K562 (cell line): ENCODE data around the gene EXOSC6. TPM values are rescaled to one million over a fixed set of nuclear protein-coding genes. Genes with fewer than 3 reads are reported as not detected.

Experiments
- ATAC-seq: fragments of 200-7000 bp; cut with Tn5 transposase; 3 replicates; pipeline ENCODE4 v1.9.1; 2020; ENCODE audit warnings: moderate library complexity
- BruUV-seq: library from RNA; stranded (reverse); fragments of 400-500 nt; replicated peaks from 2 replicates; lab custom pipeline; 2021; lab: Mats Ljungman, UMichigan
- CTCF ChIA-PET: fragments of 300-600 bp; formaldehyde crosslinking; extraction: SDS; loops from one replicate; lab custom pipeline; 2021; ENCODE audit warnings: low intra/inter-chr PET ratio; lab: Yijun Ruan, JAX
- POLR2A ChIA-PET: fragments of 300-600, 350-650 bp; sonication (Branson Sonifier 250); formaldehyde crosslinking; extraction: SDS; loops from one replicate; lab custom pipeline; 2021; ENCODE audit warnings: antibody characterized with exemption, inconsistent platforms; lab: Yijun Ruan, JAX
- DNase-seq, 4 experiments: peaks; one replicate each; pipeline versions ENCODE4 v3.0.0 to v3.0.0-alpha.2; 2011 to 2018; ENCODE audit warnings: low spot score in 3 of 4, mixed read lengths in 3 of 4; ENCODE audit errors: extremely low read depth in 1 of 4
- FAIRE-seq: peaks from 2 replicates; lab custom pipeline; 2011; peaks lifted over from hg19 to GRCh38; lab: Jason Lieb, UNC
- H2AFZ ChIP-seq: 2 replicates; pipeline ENCODE4 v1.6.0; 2011; ENCODE audit warnings: low read depth, low read length, control low read depth, inconsistent platforms
- H3K27ac ChIP-seq: fragments of 200-600 bp; 3 replicates; pipeline ENCODE4 v1.8.0; 2011; ENCODE audit warnings: low read depth, mild to moderate bottlenecking, control low read depth, inconsistent platforms, low read length, moderate library complexity, mixed read lengths; ENCODE audit errors: extremely low read depth
- H3K27me3 ChIP-seq, 2 experiments: fragments of 300-600 bp in 1 of 2; 2 replicates in 1 of 2; 3 replicates in 1 of 2; pipeline versions ENCODE4 v1.6.0 to v1.8.0; 2011; ENCODE audit warnings: inconsistent platforms in 2 of 2, low read length in 2 of 2, mild to moderate bottlenecking in 1 of 2, mixed read lengths in 1 of 2, moderate library complexity in 1 of 2; ENCODE audit not compliant: control insufficient read depth in 2 of 2, insufficient read depth in 2 of 2
- H3K36me3 ChIP-seq: fragments of 300-600 bp; 3 replicates; pipeline ENCODE4 v1.8.0; 2011; ENCODE audit warnings: mild to moderate bottlenecking, low read length, inconsistent platforms; ENCODE audit not compliant: control insufficient read depth, insufficient read depth
- H3K4me1 ChIP-seq, 2 experiments: fragments of 200-600 bp in 1 of 2; replicated peaks in 1 of 2; 2 replicates in 1 of 2; 3 replicates in 1 of 2; pipeline versions ENCODE4 v1.5.1 to v1.8.0; 2011; ENCODE audit warnings: inconsistent platforms in 2 of 2, low read length in 2 of 2, mild to moderate bottlenecking in 1 of 2, mixed read lengths in 1 of 2, moderate library complexity in 1 of 2; ENCODE audit not compliant: control insufficient read depth in 2 of 2, insufficient read depth in 2 of 2
- H3K4me2 ChIP-seq: 2 replicates; pipeline ENCODE4 v1.6.1; 2011; ENCODE audit warnings: low read length, control low read depth, inconsistent platforms, mixed read lengths; ENCODE audit not compliant: insufficient read depth
- H3K4me3 ChIP-seq: fragments of 200-600 bp; sonication (generic), shearing (Covaris generic); 2 replicates; pipeline ENCODE4 v1.5.1; 2016; ENCODE audit warnings: control low read depth, inconsistent platforms
- H3K79me2 ChIP-seq: fragments of 200-600 bp; 3 replicates; pipeline ENCODE4 v1.8.0; 2011; ENCODE audit warnings: low read length, inconsistent platforms; ENCODE audit not compliant: control insufficient read depth, insufficient read depth
- H3K9ac ChIP-seq, 2 experiments: 2 replicates each; pipeline versions ENCODE4 v1.6.0 to v1.6.1; 2011; ENCODE audit warnings: low read depth in 2 of 2, low read length in 2 of 2, control low read depth in 1 of 2, inconsistent platforms in 1 of 2, mild to moderate bottlenecking in 1 of 2, mixed read lengths in 1 of 2; ENCODE audit not compliant: insufficient read depth in 1 of 2
- H3K9me1 ChIP-seq: one replicate; pipeline ENCODE4 v1.6.0; 2011; ENCODE audit warnings: inconsistent platforms, mild to moderate bottlenecking, low read length, moderate library complexity; ENCODE audit not compliant: control insufficient read depth, insufficient read depth
- H3K9me3 ChIP-seq: replicated peaks from 2 replicates; pipeline ENCODE4 v1.5.1; 2011; ENCODE audit warnings: low read depth, low read length, inconsistent platforms; ENCODE audit not compliant: control insufficient read depth, insufficient read depth
- H4K20me1 ChIP-seq: replicated peaks from 2 replicates; pipeline ENCODE4 v1.6.1; 2011; ENCODE audit warnings: low read length, inconsistent platforms, mixed read lengths; ENCODE audit not compliant: control insufficient read depth, insufficient read depth
- CHD4 ChIP-seq: fragments of 200-600 bp; sonication (generic); IDR thresholded peaks from 3 replicates; pipeline ENCODE4 v1.6.1; 2012; ENCODE audit warnings: low read depth, mild to moderate bottlenecking, mixed read lengths, low read length, inconsistent platforms; ENCODE audit not compliant: insufficient read depth, insufficient replicate concordance, poor library complexity, severe bottlenecking
- DIDO1 ChIP-seq: fragments of 450-650 bp; IDR thresholded peaks from 2 replicates; pipeline ENCODE4 v1.6.1; 2016; ENCODE audit warnings: low read depth, missing biosample characterization, missing genetic modification characterization
- FOXA3 ChIP-seq, 2 experiments: fragments of 450-650 bp in 1 of 2; sonication (generic) in 1 of 2; formaldehyde crosslinking; IDR thresholded peaks in 1 of 2; conservative IDR thresholded peaks in 1 of 2; 2 replicates each; pipeline versions ENCODE4 v1.4.0 to v1.8.0; 2020 to 2022; ENCODE audit warnings: mild to moderate bottlenecking in 2 of 2, missing genetic modification reagents in 1 of 2
- HNRNPH1 ChIP-seq: fragments of 200-400 bp; formaldehyde crosslinking; optimal IDR thresholded peaks from 2 replicates; pipeline ENCODE3; 2017; ENCODE audit warnings: low read depth, mild to moderate bottlenecking, low read length, moderate library complexity
- NUFIP1 ChIP-seq: fragments of 450-650 bp; IDR thresholded peaks from 2 replicates; pipeline ENCODE4 v1.6.1; 2018; ENCODE audit not compliant: partially characterized antibody
- PURB ChIP-seq: sonication (generic); formaldehyde crosslinking; IDR thresholded peaks from 2 replicates; pipeline ENCODE4 v1.9.0; 2021; ENCODE audit warnings: low read depth, mild to moderate bottlenecking, missing genetic modification reagents
- SMARCE1 ChIP-seq: fragments of 450-650 bp; IDR thresholded peaks from 2 replicates; pipeline ENCODE4 v1.7.1; 2016; ENCODE audit warnings: mild to moderate bottlenecking
- SRSF9 ChIP-seq: fragments of 200-400 bp; formaldehyde crosslinking; IDR thresholded peaks from 2 replicates; pipeline ENCODE4 v1.6.1; 2017; ENCODE audit warnings: low read depth, low read length, borderline replicate concordance
- TAF9B ChIP-seq: fragments of 450-650 bp; IDR thresholded peaks from 2 replicates; pipeline ENCODE4 v1.6.1; 2018; ENCODE audit warnings: mild to moderate bottlenecking; ENCODE audit not compliant: partially characterized antibody
- TRIM24 ChIP-seq, 2 experiments: fragments of 450-650 bp; IDR thresholded peaks; 2 replicates each; pipeline ENCODE4 v1.6.1; 2016
- TRIM28 ChIP-seq: fragments of 450-650 bp; IDR thresholded peaks from 2 replicates; pipeline ENCODE4 v1.6.1; 2017
- ZC3H11A ChIP-seq: IDR thresholded peaks from 2 replicates; pipeline ENCODE4 v1.6.1; 2012; ENCODE audit warnings: low read depth, low read length, improper control_type of control experiment
- ZNF76 ChIP-seq: fragments of 250-450 bp; sonication (Bioruptor Pico); IDR thresholded peaks from 2 replicates; pipeline ENCODE4 v1.4.0; 2020; ENCODE audit warnings: mild to moderate bottlenecking, moderate library complexity, borderline replicate concordance
- ZSCAN32 ChIP-seq: fragments of 450-650 bp; formaldehyde crosslinking; IDR thresholded peaks from 2 replicates; pipeline ENCODE4 v1.4.0; 2020; ENCODE audit warnings: mild to moderate bottlenecking, moderate library complexity
- WGBS: fragments of 100-300 bp; shearing (Covaris generic); methylation state at CpG from one replicate; pipeline ENCODE4 v1.1.6; 2016; ENCODE audit warnings: low coverage, mixed read lengths; ENCODE audit not compliant: insufficient coverage; ENCODE audit errors: missing lambda C conversion rate; 5-methylcytosine and 5-hydroxymethylcytosine counted together
- in situ Hi-C: fragments of 300-500 bp; cut with MboI; formaldehyde crosslinking; loops from 4 replicates; pipeline ENCODE4 v1.15.0; 2018; ENCODE audit warnings: inconsistent platforms, mixed read lengths
- intact Hi-C: fragments of 100-400 bp; cut with micrococcal nuclease; formaldehyde crosslinking; loops from 2 replicates; pipeline ENCODE4 v1.14.2; 2022
- polyA plus RNA-seq, 8 experiments: library from polyadenylated mRNA; depleted of rRNA in 4 of 8; stranded (reverse) in 5 of 8; unstranded in 3 of 8; fragments of >200 nt; fragmentation: Nextera tagmentation in 2 of 8; fragmentation: Illumina TruSeq in 1 of 8; extraction: Ambion mirVana in 2 of 8; extraction: Trizol in 1 of 8; gene quantifications; 2 replicates each; pipeline versions ENCODE4 v1.2.1 to v1.2.3, GENCODE V29; 2011 to 2014; ENCODE audit warnings: inconsistent platforms in 1 of 8, missing spikeins in 1 of 8
- total RNA-seq, 7 experiments: library from RNA; depleted of rRNA in 6 of 7; stranded (reverse); fragments of >200 nt in 6 of 7; fragmentation: Illumina TruSeq in 2 of 7; extraction: Trizol in 2 of 7; gene quantifications; 2 replicates each; pipeline versions ENCODE4 v1.2.1 to v1.2.3, GENCODE V29; 2011 to 2021; ENCODE audit warnings: low replicate concordance in 1 of 7
- TF ChIP-seq, protein P1 (sequence below), 2 experiments: fragments of 450-650 bp; IDR thresholded peaks; 2 replicates each; pipeline ENCODE4 v1.6.1; 2018; ENCODE audit warnings: mild to moderate bottlenecking in 2 of 2, low read depth in 1 of 2; ENCODE audit not compliant: partially characterized antibody in 2 of 2
- TF ChIP-seq, protein P2 (sequence below), 3 experiments: fragments of 200-800 bp in 1 of 3; fragments of 250-450 bp in 1 of 3; fragments of 450-650 bp in 1 of 3; sonication (Bioruptor Pico) in 1 of 3; sonication (Bioruptor generic) in 1 of 3; formaldehyde crosslinking in 1 of 3; IDR thresholded peaks; 2 replicates each; pipeline versions ENCODE4 v1.6.1 to v1.8.0; 2016 to 2022; ENCODE audit warnings: mild to moderate bottlenecking in 2 of 3, missing genetic modification characterization in 2 of 3, missing compliant biosample characterization in 1 of 3, moderate library complexity in 1 of 3

Gene EXOSC6
- total and polyA plus RNA-seq, 9 of the 15 experiments (the other 6 are each of a cell fraction or from before 2014, with no cell fraction given), result 9.2 to 29.0 (median 15.6) TPM

GRCh38 chr16:70301121-70301520 is 49.4 kb upstream of the EXOSC6 start:
- Histone ChIP-seq H3K4me1 (peaks cover 0 to 4% of the 10 kb centered on the region in 2 experiments; a peak in 1 of 5 replicates), H3K9me3 (peaks cover 7% of the 10 kb centered on the region; the same call in 1 of the 2 replicates), H4K20me1 (no peaks in the 10 kb centered on the region), H3K4me2 (no peak overlapping the region), H3K4me3 (no peak overlapping the region), H3K9me1 (no peaks in the 10 kb centered on the region), H3K27ac (no peak overlapping the region), H3K9ac (no peak overlapping the region), H3K27me3 (no peaks in the 10 kb centered on the region), H3K79me2 (peaks cover 36% of the 10 kb centered on the region), H2AFZ (no peak overlapping the region), H3K36me3 (peaks cover 3% of the 10 kb centered on the region; the same call in 1 of the 3 replicates)
- FAIRE-seq (no peak), DNase-seq (no peak), ATAC-seq (no peak)
- no TSS peak for BruUV-seq
- WGBS, result 56% methylated on average over 1 of the region's 1 CpG
- ChIA-PET CTCF (no interaction called here), POLR2A (interaction anchor here (0.6 kb wide), 1 partner anchor 20 kb away, joined by 6 read pairs; no protein-coding TSS in a partner anchor)
- in situ Hi-C loops (no loop called here), intact Hi-C loops (no loop called here)
- peak; percentile 43; the same call in 1 of the 2 replicates for TF ChIP-seq TRIM28
- TF ChIP-seq DIDO1, result no peak
- TF ChIP-seq, protein P1, sequence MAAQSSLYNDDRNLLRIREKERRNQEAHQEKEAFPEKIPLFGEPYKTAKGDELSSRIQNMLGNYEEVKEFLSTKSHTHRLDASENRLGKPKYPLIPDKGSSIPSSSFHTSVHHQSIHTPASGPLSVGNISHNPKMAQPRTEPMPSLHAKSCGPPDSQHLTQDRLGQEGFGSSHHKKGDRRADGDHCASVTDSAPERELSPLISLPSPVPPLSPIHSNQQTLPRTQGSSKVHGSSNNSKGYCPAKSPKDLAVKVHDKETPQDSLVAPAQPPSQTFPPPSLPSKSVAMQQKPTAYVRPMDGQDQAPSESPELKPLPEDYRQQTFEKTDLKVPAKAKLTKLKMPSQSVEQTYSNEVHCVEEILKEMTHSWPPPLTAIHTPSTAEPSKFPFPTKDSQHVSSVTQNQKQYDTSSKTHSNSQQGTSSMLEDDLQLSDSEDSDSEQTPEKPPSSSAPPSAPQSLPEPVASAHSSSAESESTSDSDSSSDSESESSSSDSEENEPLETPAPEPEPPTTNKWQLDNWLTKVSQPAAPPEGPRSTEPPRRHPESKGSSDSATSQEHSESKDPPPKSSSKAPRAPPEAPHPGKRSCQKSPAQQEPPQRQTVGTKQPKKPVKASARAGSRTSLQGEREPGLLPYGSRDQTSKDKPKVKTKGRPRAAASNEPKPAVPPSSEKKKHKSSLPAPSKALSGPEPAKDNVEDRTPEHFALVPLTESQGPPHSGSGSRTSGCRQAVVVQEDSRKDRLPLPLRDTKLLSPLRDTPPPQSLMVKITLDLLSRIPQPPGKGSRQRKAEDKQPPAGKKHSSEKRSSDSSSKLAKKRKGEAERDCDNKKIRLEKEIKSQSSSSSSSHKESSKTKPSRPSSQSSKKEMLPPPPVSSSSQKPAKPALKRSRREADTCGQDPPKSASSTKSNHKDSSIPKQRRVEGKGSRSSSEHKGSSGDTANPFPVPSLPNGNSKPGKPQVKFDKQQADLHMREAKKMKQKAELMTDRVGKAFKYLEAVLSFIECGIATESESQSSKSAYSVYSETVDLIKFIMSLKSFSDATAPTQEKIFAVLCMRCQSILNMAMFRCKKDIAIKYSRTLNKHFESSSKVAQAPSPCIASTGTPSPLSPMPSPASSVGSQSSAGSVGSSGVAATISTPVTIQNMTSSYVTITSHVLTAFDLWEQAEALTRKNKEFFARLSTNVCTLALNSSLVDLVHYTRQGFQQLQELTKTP (IDR thresholded peaks at IDR 0.05; ENCODE audit: low read depth in 1 of 2, partially characterized antibody in 2 of 2), result no peak
- TF ChIP-seq TAF9B, result no peak
- TF ChIP-seq PURB (CRISPR knock-in tag), result no peak
- no peak for TF ChIP-seq ZC3H11A
- no peak for TF ChIP-seq SMARCE1
- TF ChIP-seq ZNF76 (CRISPR knock-in tag), result no peak
- TF ChIP-seq CHD4, result no peak
- TF ChIP-seq HNRNPH1, result no peak
- no peak for TF ChIP-seq FOXA3 (CRISPR knock-in tag; conservative IDR thresholded peaks at IDR 0.05 in 1 of 2, IDR thresholded peaks at IDR 0.05 in 1 of 2)
- TF ChIP-seq ZSCAN32 (CRISPR knock-in tag), result no peak
- 0 out of 4 replicates have a peak, but pooled peaks of 1 of the 2 experiments have one; percentile 24 for TF ChIP-seq TRIM24 (IDR thresholded peaks at IDR 0.05)
- no peak for TF ChIP-seq NUFIP1
- TF ChIP-seq SRSF9, result no peak
- TF ChIP-seq, protein P2, sequence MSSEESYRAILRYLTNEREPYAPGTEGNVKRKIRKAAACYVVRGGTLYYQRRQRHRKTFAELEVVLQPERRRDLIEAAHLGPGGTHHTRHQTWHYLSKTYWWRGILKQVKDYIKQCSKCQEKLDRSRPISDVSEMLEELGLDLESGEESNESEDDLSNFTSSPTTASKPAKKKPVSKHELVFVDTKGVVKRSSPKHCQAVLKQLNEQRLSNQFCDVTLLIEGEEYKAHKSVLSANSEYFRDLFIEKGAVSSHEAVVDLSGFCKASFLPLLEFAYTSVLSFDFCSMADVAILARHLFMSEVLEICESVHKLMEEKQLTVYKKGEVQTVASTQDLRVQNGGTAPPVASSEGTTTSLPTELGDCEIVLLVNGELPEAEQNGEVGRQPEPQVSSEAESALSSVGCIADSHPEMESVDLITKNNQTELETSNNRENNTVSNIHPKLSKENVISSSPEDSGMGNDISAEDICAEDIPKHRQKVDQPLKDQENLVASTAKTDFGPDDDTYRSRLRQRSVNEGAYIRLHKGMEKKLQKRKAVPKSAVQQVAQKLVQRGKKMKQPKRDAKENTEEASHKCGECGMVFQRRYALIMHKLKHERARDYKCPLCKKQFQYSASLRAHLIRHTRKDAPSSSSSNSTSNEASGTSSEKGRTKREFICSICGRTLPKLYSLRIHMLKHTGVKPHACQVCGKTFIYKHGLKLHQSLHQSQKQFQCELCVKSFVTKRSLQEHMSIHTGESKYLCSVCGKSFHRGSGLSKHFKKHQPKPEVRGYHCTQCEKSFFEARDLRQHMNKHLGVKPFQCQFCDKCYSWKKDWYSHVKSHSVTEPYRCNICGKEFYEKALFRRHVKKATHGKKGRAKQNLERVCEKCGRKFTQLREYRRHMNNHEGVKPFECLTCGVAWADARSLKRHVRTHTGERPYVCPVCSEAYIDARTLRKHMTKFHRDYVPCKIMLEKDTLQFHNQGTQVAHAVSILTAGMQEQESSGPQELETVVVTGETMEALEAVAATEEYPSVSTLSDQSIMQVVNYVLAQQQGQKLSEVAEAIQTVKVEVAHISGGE (CRISPR knock-in tag; IDR thresholded peaks at IDR 0.05), result no peak
